ENCODE data around the gene DHX35.

GRCh38 chr20:38986663-38987062 is 24.5 kb downstream of the DHX35 start:
- TF ChIP-seq ZFP3 (CRISPR knock-in tag; IDR thresholded peaks at IDR 0.05) = no peak
- no peak for TF ChIP-seq CSDC2 (CRISPR knock-in tag; IDR thresholded peaks at IDR 0.05)
- no peak for TF ChIP-seq ESRRG (CRISPR knock-in tag; IDR thresholded peaks at IDR 0.05)
- TF ChIP-seq PATZ1 (CRISPR knock-in tag; IDR thresholded peaks at IDR 0.05; ENCODE audit: borderline replicate concordance) = no peak
- no peak for TF ChIP-seq ZC3H10 (CRISPR knock-in tag; IDR thresholded peaks at IDR 0.05)
- TF ChIP-seq ZFP30 (CRISPR knock-in tag; IDR thresholded peaks at IDR 0.05) = no peak
- TF ChIP-seq RARB (CRISPR knock-in tag; IDR thresholded peaks at IDR 0.05) = no peak
- TF ChIP-seq ZNF70 (CRISPR knock-in tag; IDR thresholded peaks at IDR 0.05) = no peak
- TF ChIP-seq CSRNP3 (CRISPR knock-in tag; IDR thresholded peaks at IDR 0.05) = no peak
- TF ChIP-seq ARNTL (CRISPR knock-in tag; IDR thresholded peaks at IDR 0.05; ENCODE audit: borderline replicate concordance, low read depth) = no peak
- TF ChIP-seq CREB5 (CRISPR knock-in tag; IDR thresholded peaks at IDR 0.05; ENCODE audit: low read depth) = no peak
- no peak for TF ChIP-seq TOX (CRISPR knock-in tag; IDR thresholded peaks at IDR 0.05; ENCODE audit: borderline replicate concordance)
- no peak for TF ChIP-seq SNAI2 (CRISPR knock-in tag; IDR thresholded peaks at IDR 0.05)
- TF ChIP-seq OSR1 (CRISPR knock-in tag; IDR thresholded peaks at IDR 0.05) = no peak
